Coronary artery (tissue), 2 donors: ENCODE results near the gene BTAF1.
"Not testable (repeated sequence)": the region's sequence is repeated elsewhere in the genome, so short reads cannot be mapped to it uniquely, and the experiment has no call there.

ENCODE experiments used
- DNase-seq: peaks from one replicate; pipeline ENCODE4 v3.0.0-alpha.2; 2017; ENCODE audit warnings: low spot score
- H3K27ac ChIP-seq, 2 donors: fragments of 200-600 bp; sonication (generic); one replicate each; pipeline ENCODE4 v1.5.1; 2016 to 2019
- H3K4me3 ChIP-seq: fragments of 200-600 bp; sonication (generic); 2 replicates; pipeline ENCODE4 v1.5.1; 2016; ENCODE audit warnings: mild to moderate bottlenecking, moderate library complexity
- TF ChIP-seq, protein P1 (sequence below): fragments of 200-600 bp; sonication (generic); IDR thresholded peaks from one replicate; pipeline ENCODE4 v1.5.1; 2019; ENCODE audit warnings: antibody characterized with exemption

BTAF1 gene

GRCh38 chr10:91884536-91884935 lies 39.0 kb upstream of the BTAF1 start:
- TF ChIP-seq, protein P1, sequence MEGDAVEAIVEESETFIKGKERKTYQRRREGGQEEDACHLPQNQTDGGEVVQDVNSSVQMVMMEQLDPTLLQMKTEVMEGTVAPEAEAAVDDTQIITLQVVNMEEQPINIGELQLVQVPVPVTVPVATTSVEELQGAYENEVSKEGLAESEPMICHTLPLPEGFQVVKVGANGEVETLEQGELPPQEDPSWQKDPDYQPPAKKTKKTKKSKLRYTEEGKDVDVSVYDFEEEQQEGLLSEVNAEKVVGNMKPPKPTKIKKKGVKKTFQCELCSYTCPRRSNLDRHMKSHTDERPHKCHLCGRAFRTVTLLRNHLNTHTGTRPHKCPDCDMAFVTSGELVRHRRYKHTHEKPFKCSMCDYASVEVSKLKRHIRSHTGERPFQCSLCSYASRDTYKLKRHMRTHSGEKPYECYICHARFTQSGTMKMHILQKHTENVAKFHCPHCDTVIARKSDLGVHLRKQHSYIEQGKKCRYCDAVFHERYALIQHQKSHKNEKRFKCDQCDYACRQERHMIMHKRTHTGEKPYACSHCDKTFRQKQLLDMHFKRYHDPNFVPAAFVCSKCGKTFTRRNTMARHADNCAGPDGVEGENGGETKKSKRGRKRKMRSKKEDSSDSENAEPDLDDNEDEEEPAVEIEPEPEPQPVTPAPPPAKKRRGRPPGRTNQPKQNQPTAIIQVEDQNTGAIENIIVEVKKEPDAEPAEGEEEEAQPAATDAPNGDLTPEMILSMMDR, result no peak
- no peak overlapping the region for H3K4me3 ChIP-seq
- no peak for DNase-seq
- H3K27ac ChIP-seq, result peak overlapping the region; percentile 86 to 88

DNA sequence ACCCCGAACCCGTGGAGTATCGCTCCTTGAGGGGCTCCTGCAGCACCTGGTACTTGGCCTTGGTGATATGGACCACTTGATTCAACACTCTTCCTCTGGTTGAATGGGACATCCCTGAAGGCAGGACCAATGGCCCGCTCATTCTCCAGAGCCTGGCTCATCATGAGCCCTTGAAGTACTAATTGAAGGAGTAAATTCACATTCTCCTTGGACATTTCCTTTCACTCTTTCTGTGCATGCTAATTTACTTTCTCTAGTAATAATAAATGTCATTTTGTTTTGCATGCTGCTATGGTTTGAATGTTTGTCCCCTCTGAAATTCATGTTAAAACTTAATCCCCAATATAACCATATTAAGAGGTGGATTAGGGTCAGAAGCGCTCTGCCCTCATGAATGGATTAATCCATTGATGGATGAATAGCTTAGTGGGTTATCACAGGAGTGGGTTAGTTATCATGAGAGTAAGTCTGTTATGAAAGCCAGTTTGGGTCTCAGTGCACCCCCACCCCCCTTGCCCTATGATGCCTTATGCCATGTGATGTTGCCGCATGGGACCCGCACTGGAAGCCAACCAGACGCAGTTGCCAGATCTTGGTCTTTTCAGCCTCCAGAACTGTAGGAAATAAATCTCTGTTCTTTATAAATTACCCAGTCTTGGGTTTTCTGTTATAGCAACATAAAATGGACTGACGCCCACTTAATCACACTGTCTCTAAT lies 38.0 kb upstream of the BTAF1 start:
- peak overlapping the region in 1 of 2 donors; percentile 88 for H3K27ac ChIP-seq
- H3K4me3 ChIP-seq, result no peak overlapping the region
- TF ChIP-seq, protein P1, result no peak
- no peak for DNase-seq

GRCh38 chr10:91886954-91887271 lies 36.7 kb upstream of the BTAF1 start:
- TF ChIP-seq, protein P1, result no peak
- H3K4me3 ChIP-seq, result peak overlapping the region; percentile 84
- peak overlapping the region; percentile 44 to 59 for H3K27ac ChIP-seq
- DNase-seq, result no peak

DNA sequence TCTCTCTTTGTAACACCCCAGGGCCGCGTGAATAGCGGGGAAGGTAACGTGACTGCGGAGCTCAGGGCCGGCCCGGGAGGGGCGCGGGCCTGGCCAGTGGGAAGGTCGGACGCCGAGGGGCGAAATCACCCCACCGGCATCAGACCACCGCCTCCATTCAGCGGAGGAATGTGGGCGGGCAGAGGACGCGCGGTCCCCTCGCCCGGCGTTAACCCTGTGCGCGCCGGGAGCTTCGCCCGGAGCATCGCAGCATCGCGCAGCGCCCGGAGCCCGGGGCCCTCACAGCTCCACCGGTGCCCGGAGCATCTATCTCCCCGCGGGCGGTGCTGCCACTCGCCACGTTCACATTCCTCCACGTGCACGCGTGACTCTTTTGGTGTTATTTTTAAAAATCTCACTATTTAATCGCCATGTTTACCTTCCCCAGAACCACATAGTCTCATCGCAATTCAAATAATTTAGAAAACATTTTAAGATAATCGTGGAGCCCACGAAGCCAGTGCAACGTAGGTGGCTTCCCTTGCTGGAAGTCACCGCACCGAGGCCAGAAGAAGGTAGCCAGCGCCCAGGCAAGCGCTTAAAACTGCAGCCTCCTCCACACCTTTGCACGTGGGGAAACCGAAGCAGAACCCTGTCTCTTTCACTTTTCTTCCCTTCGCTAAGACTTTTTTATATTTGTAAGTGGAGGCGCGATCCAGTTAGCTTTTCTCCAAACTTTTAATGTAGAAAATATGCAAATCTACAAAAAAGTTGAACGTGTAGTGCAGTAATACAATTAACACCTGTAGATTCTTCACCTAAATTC lies 36.1 kb upstream of the BTAF1 start:
- DNase-seq, result no peak

GRCh38 chr10:91891125-91892001 lies 32.2 kb upstream of the BTAF1 start:
- no peak for DNase-seq
- H3K4me3 ChIP-seq, result no peak overlapping the region
- no peak overlapping the region for H3K27ac ChIP-seq
- TF ChIP-seq, protein P1, result no peak

More for the DNA sequence above, 36.1 kb upstream of the BTAF1 start:
- peak overlapping the region; percentile 44 to 59 for H3K27ac ChIP-seq
- H3K4me3 ChIP-seq, result peak overlapping the region; percentile 84
- TF ChIP-seq, protein P1, result no peak

- Histone ChIP-seq H3K4me3 (no peak overlapping the region), H3K27ac (no peak overlapping the region)
- no peak for DNase-seq
- TF ChIP-seq, protein P1, result no peak
Observed at GRCh38 chr10:91893051-91893450, 30.5 kb upstream of the BTAF1 start.

- not testable (repeated sequence) for H3K27ac ChIP-seq, DNase-seq, H3K4me3 ChIP-seq
Observed at GRCh38 chr10:91894261-91894685, 29.3 kb upstream of the BTAF1 start.
